ENCODE data around the gene TWSG1.
"Not testable (repeated sequence)": the region's sequence is repeated elsewhere in the genome, so short reads cannot be mapped to it uniquely, and the experiment has no call there.

TWSG1 gene

GRCh38 chr18:9335697-9336045, 1.1 kb downstream of the TWSG1 start:
- DNase-seq (ENCODE audit: low read depth), result no peak

GRCh38 chr18:9336827-9337226, 2.3 kb downstream of the TWSG1 start:
- DNase-seq (ENCODE audit: low read depth), result no peak

- DNase-seq (ENCODE audit: low read depth), result no peak
Observed at GRCh38 chr18:9337873-9338272, 3.3 kb downstream of the TWSG1 start.

GRCh38 chr18:9340472-9340871, 5.9 kb downstream of the TWSG1 start:
- no peak for DNase-seq (ENCODE audit: low read depth)

GRCh38 chr18:9343577-9343976, 9.0 kb downstream of the TWSG1 start:
- DNase-seq (ENCODE audit: low read depth), result no peak

GRCh38 chr18:9346775-9347174, 12.2 kb downstream of the TWSG1 start:
- no peak for DNase-seq (ENCODE audit: low read depth)

GRCh38 chr18:9348079-9348671, 13.6 kb downstream of the TWSG1 start:
- no peak for DNase-seq (ENCODE audit: low read depth)

GRCh38 chr18:9348766-9349165, 14.2 kb downstream of the TWSG1 start:
- no peak for DNase-seq (ENCODE audit: low read depth)

GRCh38 chr18:9353596-9353995, 19.0 kb downstream of the TWSG1 start:
- no peak for DNase-seq (ENCODE audit: low read depth)

- no peak for DNase-seq (ENCODE audit: low read depth)
Observed at GRCh38 chr18:9354256-9354655, 19.7 kb downstream of the TWSG1 start.

GRCh38 chr18:9356976-9357375, 22.4 kb downstream of the TWSG1 start:
- DNase-seq (ENCODE audit: low read depth), result no peak

GRCh38 chr18:9359796-9360195, 25.2 kb downstream of the TWSG1 start:
- no peak for DNase-seq (ENCODE audit: low read depth)

- DNase-seq (ENCODE audit: low read depth), result no peak
Observed at GRCh38 chr18:9361191-9361590, 26.6 kb downstream of the TWSG1 start.

- no peak for DNase-seq (ENCODE audit: low read depth)
Observed at GRCh38 chr18:9362869-9363268, 28.3 kb downstream of the TWSG1 start.

- no peak for DNase-seq (ENCODE audit: low read depth)
Observed at GRCh38 chr18:9364242-9364641, 29.7 kb downstream of the TWSG1 start.

GRCh38 chr18:9365406-9365805, 30.8 kb downstream of the TWSG1 start:
- no peak for DNase-seq (ENCODE audit: low read depth)

- DNase-seq (ENCODE audit: low read depth), result no peak
Observed at GRCh38 chr18:9366126-9366714, 31.6 kb downstream of the TWSG1 start.

GRCh38 chr18:9373254-9373653, 38.7 kb downstream of the TWSG1 start:
- not testable (repeated sequence) for DNase-seq (ENCODE audit: low read depth)

GRCh38 chr18:9379118-9379517, 44.5 kb downstream of the TWSG1 start:
- no peak for DNase-seq (ENCODE audit: low read depth)

GRCh38 chr18:9380101-9380500, 45.5 kb downstream of the TWSG1 start:
- no peak for DNase-seq (ENCODE audit: low read depth)

GRCh38 chr18:9380621-9381395, 46.2 kb downstream of the TWSG1 start:
- no peak for DNase-seq (ENCODE audit: low read depth)

- no peak for DNase-seq (ENCODE audit: low read depth)
Observed at GRCh38 chr18:9386879-9387278, 52.3 kb downstream of the TWSG1 start.

- DNase-seq (ENCODE audit: low read depth), result no peak
Observed at GRCh38 chr18:9387891-9388290, 53.3 kb downstream of the TWSG1 start.

GRCh38 chr18:9389706-9390105, 55.1 kb downstream of the TWSG1 start:
- DNase-seq (ENCODE audit: low read depth), result no peak
